HCT116 (cell line): ENCODE results near the gene BAHCC1.

Source experiments
- POLR2A ChIP-seq: IDR thresholded peaks from 2 replicates; pipeline ENCODE4 v1.7.0; 2011; ENCODE audit warnings: borderline replicate concordance; ENCODE audit not compliant: insufficient read depth, insufficient read length; ENCODE audit errors: extremely low read depth
- SIN3A ChIP-seq: IDR thresholded peaks from 2 replicates; pipeline ENCODE4 v1.6.1; 2012; ENCODE audit warnings: low read depth
- SP1 ChIP-seq: IDR thresholded peaks from 2 replicates; pipeline ENCODE4 v1.6.1; 2012; ENCODE audit warnings: low read depth
- TF ChIP-seq, protein P1 (sequence below), 3 experiments: fragments of 200-600 bp in 1 of 3; sonication (generic) in 1 of 3; IDR thresholded peaks in 2 of 3; conservative IDR thresholded peaks in 1 of 3; 2 replicates each; pipeline ENCODE4 v1.5.1; 2012 to 2017; ENCODE audit warnings: low read depth in 2 of 3, low read length in 2 of 3, antibody characterized with exemption in 1 of 3, borderline replicate concordance in 1 of 3, control low read depth in 1 of 3, mild to moderate bottlenecking in 1 of 3, mixed read lengths in 1 of 3, mixed run types in 1 of 3, moderate library complexity in 1 of 3; ENCODE audit not compliant: insufficient read depth in 1 of 3

DNA sequence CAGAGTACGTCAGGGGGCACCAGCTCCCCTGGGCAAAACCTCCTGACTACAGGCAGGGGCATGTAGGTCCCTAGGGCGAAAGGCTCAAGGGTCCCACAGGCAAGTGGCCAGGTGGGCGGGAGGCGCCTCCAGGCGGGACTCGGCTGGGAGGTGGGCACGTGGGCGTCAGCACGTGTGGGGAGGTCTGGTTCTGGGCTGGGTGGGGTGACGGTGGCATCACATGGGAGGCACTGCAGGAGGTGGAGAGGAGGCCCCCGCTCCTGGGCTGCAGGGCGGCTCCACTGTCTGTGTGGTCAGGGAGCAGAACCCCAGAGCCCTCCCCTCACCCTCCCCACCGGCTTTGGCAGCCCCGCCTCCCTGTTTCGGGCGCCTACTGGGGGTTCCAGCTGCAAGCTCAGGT, 64.6 kb downstream of the BAHCC1 start:
- TF ChIP-seq SP1 = no peak
- TF ChIP-seq, protein P1, sequence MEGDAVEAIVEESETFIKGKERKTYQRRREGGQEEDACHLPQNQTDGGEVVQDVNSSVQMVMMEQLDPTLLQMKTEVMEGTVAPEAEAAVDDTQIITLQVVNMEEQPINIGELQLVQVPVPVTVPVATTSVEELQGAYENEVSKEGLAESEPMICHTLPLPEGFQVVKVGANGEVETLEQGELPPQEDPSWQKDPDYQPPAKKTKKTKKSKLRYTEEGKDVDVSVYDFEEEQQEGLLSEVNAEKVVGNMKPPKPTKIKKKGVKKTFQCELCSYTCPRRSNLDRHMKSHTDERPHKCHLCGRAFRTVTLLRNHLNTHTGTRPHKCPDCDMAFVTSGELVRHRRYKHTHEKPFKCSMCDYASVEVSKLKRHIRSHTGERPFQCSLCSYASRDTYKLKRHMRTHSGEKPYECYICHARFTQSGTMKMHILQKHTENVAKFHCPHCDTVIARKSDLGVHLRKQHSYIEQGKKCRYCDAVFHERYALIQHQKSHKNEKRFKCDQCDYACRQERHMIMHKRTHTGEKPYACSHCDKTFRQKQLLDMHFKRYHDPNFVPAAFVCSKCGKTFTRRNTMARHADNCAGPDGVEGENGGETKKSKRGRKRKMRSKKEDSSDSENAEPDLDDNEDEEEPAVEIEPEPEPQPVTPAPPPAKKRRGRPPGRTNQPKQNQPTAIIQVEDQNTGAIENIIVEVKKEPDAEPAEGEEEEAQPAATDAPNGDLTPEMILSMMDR (IDR thresholded peaks at IDR 0.05 in 2 of 3, conservative IDR thresholded peaks at IDR 0.05 in 1 of 3; ENCODE audit: borderline replicate concordance in 1 of 3, insufficient read depth in 1 of 3, low read depth in 2 of 3, low read length in 2 of 3) = no peak
- TF ChIP-seq SIN3A = no peak
- TF ChIP-seq POLR2A = no peak
